K562 (cell line): ENCODE measurements around the gene PTK7. TPM values are rescaled to one million over a fixed set of nuclear protein-coding genes. Genes with fewer than 3 reads are reported as not detected.
A peak's percentile ranks its signal among the peaks of the same experiment; 100 is the strongest.

Experiments
- ATF1 ChIP-seq, 2 experiments: fragments of 450-650 bp in 1 of 2; IDR thresholded peaks; 2 replicates each; pipeline ENCODE4 v1.6.1; 2016; ENCODE audit warnings: missing compliant biosample characterization in 1 of 2, missing genetic modification characterization in 1 of 2
- ATF3 ChIP-seq, 2 experiments: fragments of 450-650 bp in 1 of 2; sonication (generic) in 1 of 2; formaldehyde crosslinking in 1 of 2; IDR thresholded peaks in 1 of 2; conservative IDR thresholded peaks in 1 of 2; 2 replicates each; pipeline versions ENCODE4 v1.6.1 to v1.8.1; 2016 to 2023; ENCODE audit warnings: mild to moderate bottlenecking in 2 of 2, moderate library complexity in 2 of 2, inconsistent platforms in 1 of 2, missing genetic modification reagents in 1 of 2
- E2F3 ChIP-seq: fragments of 250-450 bp; sonication (Bioruptor Pico); IDR thresholded peaks from 2 replicates; pipeline ENCODE4 v1.4.0; 2020; ENCODE audit warnings: mild to moderate bottlenecking
- HES1 ChIP-seq: fragments of 450-650 bp; IDR thresholded peaks from 2 replicates; pipeline ENCODE4 v1.6.1; 2016; ENCODE audit warnings: low read depth, mild to moderate bottlenecking, moderate library complexity
- HLTF ChIP-seq: fragments of 450-650 bp; IDR thresholded peaks from 2 replicates; pipeline ENCODE4 v1.6.1; 2016
- HNRNPL ChIP-seq: fragments of 200-400 bp; formaldehyde crosslinking; IDR thresholded peaks from 2 replicates; pipeline ENCODE4 v1.6.1; 2017; ENCODE audit warnings: low read depth, mild to moderate bottlenecking, low read length
- KDM5B ChIP-seq: fragments of 200-600 bp; sonication (generic); IDR thresholded peaks from 2 replicates; pipeline ENCODE4 v1.6.1; 2012; ENCODE audit warnings: low read depth, mild to moderate bottlenecking, moderate library complexity, low read length, control low read depth, inconsistent platforms; ENCODE audit not compliant: insufficient replicate concordance
- MNT ChIP-seq, 2 experiments: fragments of 450-650 bp; conservative IDR thresholded peaks; 2 replicates each; pipeline ENCODE4 v1.6.1; 2017; ENCODE audit warnings: mild to moderate bottlenecking in 2 of 2, moderate library complexity in 2 of 2
- NONO ChIP-seq, 2 experiments: fragments of 200-400 bp in 1 of 2; fragments of 450-650 bp in 1 of 2; formaldehyde crosslinking in 1 of 2; IDR thresholded peaks; 2 replicates each; pipeline ENCODE4 v1.6.1; 2017; ENCODE audit warnings: low read depth in 2 of 2, mild to moderate bottlenecking in 2 of 2, moderate library complexity in 2 of 2, low read length in 1 of 2
- OTX1 ChIP-seq: fragments of 450-650 bp; formaldehyde crosslinking; IDR thresholded peaks from 2 replicates; pipeline ENCODE4 v1.4.0; 2022; ENCODE audit warnings: mild to moderate bottlenecking
- RBM22 ChIP-seq: fragments of 200-400 bp; formaldehyde crosslinking; IDR thresholded peaks from 2 replicates; pipeline ENCODE4 v1.6.1; 2018; ENCODE audit warnings: low read length, low read depth; ENCODE audit not compliant: poor library complexity, severe bottlenecking
- RHOXF2B ChIP-seq: fragments of 250-450 bp; sonication (Bioruptor Pico); conservative IDR thresholded peaks from 2 replicates; pipeline ENCODE4 v1.5.1; 2021
- SNRNP70 ChIP-seq: fragments of 200-400 bp; formaldehyde crosslinking; optimal IDR thresholded peaks from 2 replicates; pipeline ENCODE3; 2017; ENCODE audit warnings: low read depth, low read length
- SRSF3 ChIP-seq: fragments of 200-400 bp; formaldehyde crosslinking; IDR thresholded peaks from 2 replicates; pipeline ENCODE4 v1.6.1; 2016; ENCODE audit warnings: mild to moderate bottlenecking, low read length, moderate library complexity; ENCODE audit not compliant: insufficient read depth
- STAT5A ChIP-seq: IDR thresholded peaks from 2 replicates; pipeline ENCODE4 v1.6.1; 2012; ENCODE audit warnings: low read length, inconsistent platforms, borderline replicate concordance
- ZNF263 ChIP-seq: sonication (generic); formaldehyde crosslinking; IDR thresholded peaks from 2 replicates; pipeline ENCODE4 v1.8.0; 2022; ENCODE audit warnings: mild to moderate bottlenecking, missing genetic modification reagents, borderline replicate concordance
- ZNF583 ChIP-seq: fragments of 250-450 bp; sonication (Bioruptor Pico); IDR thresholded peaks from 2 replicates; pipeline ENCODE4 v1.4.0; 2020
- ZNF717 ChIP-seq: fragments of 250-450 bp; sonication (Bioruptor Pico); IDR thresholded peaks from 2 replicates; pipeline ENCODE4 v1.5.0; 2021
- polyA plus RNA-seq, 8 experiments: library from polyadenylated mRNA; depleted of rRNA in 4 of 8; stranded (reverse) in 5 of 8; unstranded in 3 of 8; fragments of >200 nt; fragmentation: Nextera tagmentation in 2 of 8; fragmentation: Illumina TruSeq in 1 of 8; extraction: Ambion mirVana in 2 of 8; extraction: Trizol in 1 of 8; gene quantifications; 2 replicates each; pipeline versions ENCODE4 v1.2.1 to v1.2.3, GENCODE V29; 2011 to 2014; ENCODE audit warnings: inconsistent platforms in 1 of 8, missing spikeins in 1 of 8
- total RNA-seq, 7 experiments: library from RNA; depleted of rRNA in 6 of 7; stranded (reverse); fragments of >200 nt in 6 of 7; fragmentation: Illumina TruSeq in 2 of 7; extraction: Trizol in 2 of 7; gene quantifications; 2 replicates each; pipeline versions ENCODE4 v1.2.1 to v1.2.3, GENCODE V29; 2011 to 2021; ENCODE audit warnings: low replicate concordance in 1 of 7
- TF ChIP-seq, protein P1 (sequence below): fragments of 250-450 bp; sonication (Bioruptor Pico); IDR thresholded peaks from 2 replicates; pipeline ENCODE4 v1.4.0; 2020; ENCODE audit warnings: mild to moderate bottlenecking, moderate library complexity
- TF ChIP-seq, protein P2 (sequence below): sonication (generic); formaldehyde crosslinking; IDR thresholded peaks from 2 replicates; pipeline ENCODE4 v1.5.0; 2020; ENCODE audit warnings: missing genetic modification reagents

The PTK7 gene
- total and polyA plus RNA-seq, 9 of the 15 experiments (the other 6 are each of a cell fraction or from before 2014, with no cell fraction given), result 0.20 to 6.8 (median 4.2) TPM

DNA sequence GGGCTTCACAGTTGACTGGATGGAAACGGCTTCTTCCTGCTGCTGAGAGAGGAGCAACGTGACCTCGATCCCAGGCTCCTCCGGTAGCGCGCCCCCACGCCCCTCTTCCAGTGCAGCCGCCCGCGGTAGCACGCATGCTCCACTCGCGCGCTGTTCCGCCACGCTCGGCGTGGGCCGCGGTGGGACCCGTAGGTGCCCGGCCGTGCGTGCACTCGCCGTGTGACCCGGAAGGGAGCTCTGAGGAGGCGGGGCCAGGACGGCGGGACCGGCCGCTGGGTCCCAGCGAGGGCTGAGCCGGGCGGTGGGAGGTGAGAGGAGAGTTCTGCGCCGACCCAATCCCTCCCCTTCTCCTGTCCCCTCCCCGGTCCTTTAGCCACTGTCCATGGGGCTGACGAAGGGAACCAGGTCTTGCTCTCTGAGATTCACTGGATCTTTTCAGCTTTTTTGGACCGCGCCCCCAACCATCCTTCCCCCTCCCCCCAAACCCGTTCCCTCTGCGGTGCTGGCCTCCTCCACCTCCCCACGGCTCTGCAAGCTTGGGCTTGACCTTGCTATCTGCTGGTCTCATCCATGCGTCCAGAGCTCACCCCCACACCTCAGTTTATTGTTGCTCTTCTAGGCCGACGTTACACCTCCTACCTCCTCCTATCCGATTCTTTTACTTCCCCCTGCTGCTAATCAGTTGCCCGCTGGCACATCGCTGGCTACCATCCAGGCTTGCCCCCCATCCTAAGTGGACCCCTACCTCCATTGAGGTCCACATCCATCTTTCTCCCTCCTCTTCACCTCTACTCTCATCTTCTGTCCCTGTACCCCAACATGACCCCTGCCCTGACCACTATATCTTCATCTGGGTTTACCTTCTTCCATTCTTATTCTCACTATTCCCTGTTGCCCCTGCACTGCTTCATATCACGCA is 106.1 kb downstream of the PTK7 start, which contains the start of gene CUL9 (continued):
- no peak for TF ChIP-seq HES1
- peak; percentile 84 for TF ChIP-seq HNRNPL
- no peak for TF ChIP-seq SRSF3
- TF ChIP-seq ZNF717 (CRISPR knock-in tag), result no peak
- TF ChIP-seq STAT5A, result no peak
- no peak for TF ChIP-seq ATF1 (CRISPR knock-in tag; IDR thresholded peaks at IDR 0.05)
- peak; percentile 86 for TF ChIP-seq ATF1 (tag; IDR thresholded peaks at IDR 0.05)
- no peak for TF ChIP-seq SNRNP70
- TF ChIP-seq KDM5B, result peak; percentile 64
- peak; percentile 61; the same call in 1 of the 2 replicates for TF ChIP-seq E2F3 (CRISPR knock-in tag)
- peak in 1 of 2 experiments; percentile 88; a peak in 2 of 4 replicates for TF ChIP-seq NONO (IDR thresholded peaks at IDR 0.05; ENCODE audit: low read depth in 2 of 2, low read length in 1 of 2)
- TF ChIP-seq MNT (conservative IDR thresholded peaks at IDR 0.05), result peak; percentile 85 to 93
- peak; percentile 83; the same call in 1 of the 2 replicates for TF ChIP-seq RHOXF2B (CRISPR knock-in tag)
- peak; percentile 91 for TF ChIP-seq RBM22
- TF ChIP-seq ZNF263, result 0 out of 2 replicates have a peak, but pooled peaks have one; percentile 33
- TF ChIP-seq ZNF583 (CRISPR knock-in tag), result no peak
- 0 out of 2 replicates have a peak, but pooled peaks have one; percentile 5 for TF ChIP-seq ATF3 (IDR thresholded peaks at IDR 0.05)
- no peak for TF ChIP-seq ATF3 (CRISPR knock-in tag; conservative IDR thresholded peaks at IDR 0.05)
- TF ChIP-seq, protein P1, sequence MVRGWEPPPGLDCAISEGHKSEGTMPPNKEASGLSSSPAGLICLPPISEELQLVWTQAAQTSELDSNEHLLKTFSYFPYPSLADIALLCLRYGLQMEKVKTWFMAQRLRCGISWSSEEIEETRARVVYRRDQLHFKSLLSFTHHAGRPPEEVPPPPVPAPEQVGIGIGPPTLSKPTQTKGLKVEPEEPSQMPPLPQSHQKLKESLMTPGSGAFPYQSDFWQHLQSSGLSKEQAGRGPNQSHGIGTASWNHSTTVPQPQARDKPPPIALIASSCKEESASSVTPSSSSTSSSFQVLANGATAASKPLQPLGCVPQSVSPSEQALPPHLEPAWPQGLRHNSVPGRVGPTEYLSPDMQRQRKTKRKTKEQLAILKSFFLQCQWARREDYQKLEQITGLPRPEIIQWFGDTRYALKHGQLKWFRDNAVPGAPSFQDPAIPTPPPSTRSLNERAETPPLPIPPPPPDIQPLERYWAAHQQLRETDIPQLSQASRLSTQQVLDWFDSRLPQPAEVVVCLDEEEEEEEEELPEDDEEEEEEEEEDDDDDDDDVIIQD (CRISPR knock-in tag), result no peak
- TF ChIP-seq, protein P2, sequence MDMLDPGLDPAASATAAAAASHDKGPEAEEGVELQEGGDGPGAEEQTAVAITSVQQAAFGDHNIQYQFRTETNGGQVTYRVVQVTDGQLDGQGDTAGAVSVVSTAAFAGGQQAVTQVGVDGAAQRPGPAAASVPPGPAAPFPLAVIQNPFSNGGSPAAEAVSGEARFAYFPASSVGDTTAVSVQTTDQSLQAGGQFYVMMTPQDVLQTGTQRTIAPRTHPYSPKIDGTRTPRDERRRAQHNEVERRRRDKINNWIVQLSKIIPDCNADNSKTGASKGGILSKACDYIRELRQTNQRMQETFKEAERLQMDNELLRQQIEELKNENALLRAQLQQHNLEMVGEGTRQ (CRISPR knock-in tag), result peak; percentile 73
- peak; percentile 75; the same call in 1 of the 2 replicates for TF ChIP-seq OTX1 (CRISPR knock-in tag)
- peak; percentile 90 for TF ChIP-seq HLTF
